Right lobe of liver (tissue), 4 donors: ENCODE data around the gene SPG21.

Experiments
- CTCF ChIP-seq, 4 donors: fragments of 200-600 bp in 3 of 4; fragments of 450-650 bp in 1 of 4; IDR thresholded peaks; one replicate each; pipeline versions ENCODE4 v1.5.1 to v1.8.0; 2016 to 2022; ENCODE audit warnings: antibody characterized with exemption in 4 of 4, mild to moderate bottlenecking in 2 of 4
- POLR2A ChIP-seq: fragments of 450-650 bp; IDR thresholded peaks from one replicate; pipeline ENCODE4 v1.6.1; 2017; ENCODE audit warnings: antibody characterized with exemption, mild to moderate bottlenecking
- donor health status: DM: no; HTN: no; CAD: no.
- donor health status: DM: no; HTN: no; CAD: no.
- donor health status: DM: no; HTN: yes; CAD: no.

- no peak for TF ChIP-seq CTCF (IDR thresholded peaks at IDR 0.05)
- no peak for TF ChIP-seq POLR2A
Observed at GRCh38 chr15:64916365-64916764, 73.3 kb downstream of the SPG21 start.
